Liver (tissue), 9 donors: Measurements from ENCODE around the gene FMO1. TPM values are rescaled to one million over a fixed set of nuclear protein-coding genes. Genes with fewer than 3 reads are reported as not detected.
A peak's percentile ranks its signal among the peaks of the same experiment; 100 is the strongest.

ENCODE experiments used
- DNase-seq: peaks from one replicate; pipeline ENCODE4 v3.0.0-alpha.2; 2017; ENCODE audit warnings: low spot score
- H3K27ac ChIP-seq, 2 donors: one replicate each; pipeline ENCODE4 v1.7.0; 2013; ENCODE audit warnings: inconsistent platforms in 2 of 2, low read length in 2 of 2, control low read depth in 1 of 2, low read depth in 1 of 2, mild to moderate bottlenecking in 1 of 2
- H3K27me3 ChIP-seq, 4 donors: one replicate each; pipeline versions ENCODE4 v1.6.1 to v1.7.0; 2013; ENCODE audit warnings: low read length in 3 of 4, inconsistent platforms in 1 of 4, mild to moderate bottlenecking in 1 of 4, moderate library complexity in 1 of 4; ENCODE audit not compliant: control insufficient read depth in 4 of 4, insufficient read depth in 4 of 4
- H3K36me3 ChIP-seq, 4 donors: one replicate each; pipeline versions ENCODE4 v1.6.1 to v1.7.0; 2013; ENCODE audit warnings: low read length in 3 of 4, mild to moderate bottlenecking in 3 of 4, low read depth in 1 of 4, moderate library complexity in 1 of 4; ENCODE audit not compliant: control insufficient read depth in 4 of 4, insufficient read depth in 3 of 4
- H3K4me1 ChIP-seq, 4 donors: one replicate each; pipeline versions ENCODE4 v1.6.1 to v1.7.0; 2013; ENCODE audit warnings: low read length in 3 of 4, mild to moderate bottlenecking in 3 of 4, moderate library complexity in 1 of 4; ENCODE audit not compliant: control insufficient read depth in 4 of 4, insufficient read depth in 4 of 4
- H3K4me3 ChIP-seq, 3 donors: one replicate each; pipeline versions ENCODE4 v1.6.1 to v1.7.0; 2013; ENCODE audit warnings: low read length in 3 of 3, control low read depth in 1 of 3, low read depth in 1 of 3, mild to moderate bottlenecking in 1 of 3
- H3K9ac ChIP-seq, 2 donors: one replicate each; pipeline ENCODE4 v1.7.0; 2013; ENCODE audit warnings: low read length in 2 of 2, mild to moderate bottlenecking in 2 of 2, moderate library complexity in 2 of 2, control low read depth in 1 of 2, low read depth in 1 of 2
- H3K9me3 ChIP-seq, 4 donors: one replicate each; pipeline versions ENCODE4 v1.6.1 to v1.7.0; 2013; ENCODE audit warnings: low read length in 3 of 4; ENCODE audit not compliant: control insufficient read depth in 4 of 4
- ATF3 ChIP-seq: IDR thresholded peaks from 2 replicates; pipeline ENCODE4 v1.6.1; 2016; ENCODE audit warnings: antibody characterized with exemption
- CTCF ChIP-seq: fragments of 150-350 bp; IDR thresholded peaks from 2 replicates; pipeline ENCODE4 v1.5.1; 2017; ENCODE audit warnings: improper control_type of control experiment, low read depth, low read length; ENCODE audit not compliant: missing input control
- EGR1 ChIP-seq, 2 donors: IDR thresholded peaks; 2 replicates each; pipeline ENCODE4 v1.6.1; 2016 to 2018; ENCODE audit warnings: antibody characterized with exemption in 2 of 2, low read depth in 2 of 2
- FOXA1 ChIP-seq: IDR thresholded peaks from 2 replicates; pipeline ENCODE4 v1.6.1; 2016; ENCODE audit warnings: antibody characterized with exemption
- FOXA2 ChIP-seq: IDR thresholded peaks from 2 replicates; pipeline ENCODE4 v1.6.1; 2016; ENCODE audit warnings: antibody characterized with exemption
- GABPA ChIP-seq, 2 donors: IDR thresholded peaks in 1 of 2; conservative IDR thresholded peaks in 1 of 2; 2 replicates each; pipeline ENCODE4 v1.6.1; 2016; ENCODE audit warnings: antibody characterized with exemption in 2 of 2, mild to moderate bottlenecking in 1 of 2, moderate library complexity in 1 of 2
- HNF4A ChIP-seq, 2 donors: conservative IDR thresholded peaks; 2 replicates each; pipeline ENCODE4 v1.6.1; 2016; ENCODE audit warnings: antibody characterized with exemption in 2 of 2, mild to moderate bottlenecking in 2 of 2
- HNF4G ChIP-seq: IDR thresholded peaks from 2 replicates; pipeline ENCODE4 v1.6.1; 2016; ENCODE audit warnings: antibody characterized with exemption
- JUND ChIP-seq, 2 donors: IDR thresholded peaks; 2 replicates each; pipeline ENCODE4 v1.6.1; 2016; ENCODE audit warnings: antibody characterized with exemption in 2 of 2
- MAX ChIP-seq: IDR thresholded peaks from 2 replicates; pipeline ENCODE4 v1.6.1; 2016; ENCODE audit warnings: antibody characterized with exemption
- NR2F2 ChIP-seq: IDR thresholded peaks from 2 replicates; pipeline ENCODE4 v1.6.1; 2016; ENCODE audit warnings: antibody characterized with exemption
- RAD21 ChIP-seq, 2 donors: IDR thresholded peaks; 2 replicates each; pipeline ENCODE4 v1.6.1; 2016; ENCODE audit warnings: antibody characterized with exemption in 2 of 2, mild to moderate bottlenecking in 2 of 2
- REST ChIP-seq: IDR thresholded peaks from 2 replicates; pipeline ENCODE4 v1.6.1; 2016; ENCODE audit warnings: antibody characterized with exemption, mild to moderate bottlenecking
- RXRA ChIP-seq, 2 donors: IDR thresholded peaks; 2 replicates each; pipeline ENCODE4 v1.6.1; 2017 to 2018; ENCODE audit warnings: antibody characterized with exemption in 2 of 2, mild to moderate bottlenecking in 1 of 2
- SP1 ChIP-seq: IDR thresholded peaks from 2 replicates; pipeline ENCODE4 v1.6.1; 2018; ENCODE audit warnings: antibody characterized with exemption, mild to moderate bottlenecking
- TAF1 ChIP-seq: conservative IDR thresholded peaks from 2 replicates; pipeline ENCODE4 v1.6.1; 2016; ENCODE audit warnings: antibody characterized with exemption, mild to moderate bottlenecking
- YY1 ChIP-seq: IDR thresholded peaks from 2 replicates; pipeline ENCODE4 v1.6.1; 2016; ENCODE audit warnings: antibody characterized with exemption, mild to moderate bottlenecking
- ZBTB33 ChIP-seq: IDR thresholded peaks from 2 replicates; pipeline ENCODE4 v1.6.1; 2016; ENCODE audit warnings: antibody characterized with exemption
- WGBS: extraction: QIAGEN DNeasy Blood & Tissue Kit; methylation state at CpG from one replicate; pipeline ENCODE4 v1.1.7; 2013; 5-methylcytosine and 5-hydroxymethylcytosine counted together
- polyA plus RNA-seq, 2 donors: library from polyadenylated mRNA; stranded (reverse) in 1 of 2; unstranded in 1 of 2; fragments of 200-250 nt in 1 of 2; fragments of >200 nt in 1 of 2; fragmentation: Nextera tagmentation in 1 of 2; extraction: Ambion mirVana in 1 of 2; gene quantifications; one replicate each; pipeline versions ENCODE4 v1.2.1 to v1.2.3, GENCODE V29; 2013 to 2015
- total RNA-seq, 2 donors: library from RNA; depleted of rRNA; stranded (reverse); fragments of >200 nt; gene quantifications; one replicate each; pipeline ENCODE4 v1.2.3, GENCODE V29; 2014
- donor health status: healthy.
- donor health status: healthy.
- donor health status: healthy.
- donor health status: healthy.
- donor health status: healthy.

Gene FMO1
- total and polyA plus RNA-seq, 4 donors = 0.13 to 26.3 (median 0.62) TPM

- H3K9me3 ChIP-seq = no peaks in the 10 kb centered on the region
- no peaks in the 10 kb centered on the region for H3K36me3 ChIP-seq
- H3K9ac ChIP-seq = no peak overlapping the region
- DNase-seq = no peak
- H3K27me3 ChIP-seq = no peaks in the 10 kb centered on the region
- no peak overlapping the region for H3K27ac ChIP-seq
- TF ChIP-seq ATF3 = no peak
- TF ChIP-seq EGR1 (IDR thresholded peaks at IDR 0.05; ENCODE audit: low read depth in 2 of 2) = no peak
- TF ChIP-seq TAF1 = no peak
- peak; percentile 29 to 82 for TF ChIP-seq RXRA (IDR thresholded peaks at IDR 0.05)
- TF ChIP-seq HNF4A (conservative IDR thresholded peaks at IDR 0.05) = peak; percentile 71 to 92
- TF ChIP-seq FOXA1 = peak; percentile 88
- peak; percentile 32 for TF ChIP-seq SP1
- peak; percentile 85 for TF ChIP-seq FOXA2
- TF ChIP-seq JUND (IDR thresholded peaks at IDR 0.05) = peak; percentile 35 to 77
- no peak for TF ChIP-seq HNF4G
- peak; percentile 18 for TF ChIP-seq YY1
- TF ChIP-seq RAD21 (IDR thresholded peaks at IDR 0.05) = peak; percentile 8 to 32
- no peak for TF ChIP-seq REST
- TF ChIP-seq NR2F2 = no peak
- peak; percentile 46 for TF ChIP-seq ZBTB33
- no peak overlapping the region for H3K4me3 ChIP-seq
- peaks cover 2 to 11% (median 8%) of the 10 kb centered on the region in 4 donors for H3K4me1 ChIP-seq
- 29% methylated on average over 1 of the region's 1 CpG for WGBS
These were observed 37.9 kb upstream of the FMO1 start for GRCh38 chr1:171210355-171210754.

- no peak for DNase-seq
- Histone ChIP-seq H3K36me3 (no peaks in the 10 kb centered on the region), H3K9ac (no peak overlapping the region), H3K27ac (no peak overlapping the region), H3K4me3 (no peak overlapping the region), H3K9me3 (no peaks in the 10 kb centered on the region), H3K4me1 (peaks cover 2 to 11% (median 8%) of the 10 kb centered on the region in 4 donors), H3K27me3 (no peaks in the 10 kb centered on the region)
- 82% methylated on average over 3 of the region's 3 CpGs for WGBS
- no peak for TF ChIP-seq TAF1
- TF ChIP-seq ATF3 = no peak
- no peak for TF ChIP-seq RXRA (IDR thresholded peaks at IDR 0.05)
- no peak for TF ChIP-seq GABPA (IDR thresholded peaks at IDR 0.05 in 1 of 2, conservative IDR thresholded peaks at IDR 0.05 in 1 of 2)
- no peak for TF ChIP-seq EGR1 (IDR thresholded peaks at IDR 0.05; ENCODE audit: low read depth in 2 of 2)
- TF ChIP-seq HNF4A (conservative IDR thresholded peaks at IDR 0.05) = no peak
- no peak for TF ChIP-seq MAX
- TF ChIP-seq YY1 = no peak
- TF ChIP-seq HNF4G = no peak
- no peak for TF ChIP-seq REST
- TF ChIP-seq NR2F2 = no peak
- TF ChIP-seq FOXA1 = no peak
- no peak for TF ChIP-seq RAD21 (IDR thresholded peaks at IDR 0.05)
- no peak for TF ChIP-seq SP1
- no peak for TF ChIP-seq CTCF
These were observed 35.5 kb upstream of the FMO1 start for GRCh38 chr1:171212607-171213351.
